Right lung (tissue), 5 donors: ENCODE data around the gene MYLIP. TPM values are rescaled to one million over a fixed set of nuclear protein-coding genes. Genes with fewer than 3 reads are reported as not detected.
"Not testable (repeated sequence)": the region's sequence is repeated elsewhere in the genome, so short reads cannot be mapped to it uniquely, and the experiment has no call there.

Source experiments
- DNase-seq, 2 donors: peaks; one replicate each; pipeline ENCODE4 v3.0.0-alpha.2; 2013
- polyA plus RNA-seq, 5 donors: library from polyadenylated mRNA; unstranded; fragments of 120-200 nt; gene quantifications; one replicate each; pipeline versions ENCODE4 v1.2.1 to v1.2.3, GENCODE V29; 2013; ENCODE audit warnings: inconsistent platforms in 1 of 5, low replicate concordance in 1 of 5; ENCODE audit not compliant: insufficient read length in 5 of 5, insufficient read depth in 1 of 5

Gene MYLIP
- polyA plus RNA-seq, 5 donors: 44.3 to 57.0 (median 52.8) TPM

DNA sequence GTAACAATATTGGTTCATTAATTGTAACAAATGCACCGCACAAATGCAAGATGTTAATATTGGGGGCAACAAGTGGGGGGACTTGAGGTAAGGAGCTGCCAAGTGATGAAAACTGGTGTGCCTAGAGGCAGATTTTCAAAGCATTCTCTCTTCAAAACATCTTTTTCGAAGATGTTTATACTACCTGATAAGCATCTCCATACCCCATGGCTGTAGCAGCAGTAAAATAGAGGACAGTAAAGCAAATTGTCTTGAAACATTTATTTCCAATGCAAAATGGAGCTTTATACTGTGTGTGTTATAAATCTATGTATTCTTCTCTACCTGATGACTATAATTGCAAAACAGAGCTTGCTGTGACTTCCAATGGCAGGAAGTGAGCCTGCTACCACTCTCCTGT lies 42.5 kb downstream of the MYLIP start:
- no peak for DNase-seq

- DNase-seq: no peak
These were observed 44.5 kb downstream of the MYLIP start for GRCh38 chr6:16173167-16173940.

- DNase-seq: no peak
These were observed 45.7 kb downstream of the MYLIP start for GRCh38 chr6:16174416-16175078.

DNA sequence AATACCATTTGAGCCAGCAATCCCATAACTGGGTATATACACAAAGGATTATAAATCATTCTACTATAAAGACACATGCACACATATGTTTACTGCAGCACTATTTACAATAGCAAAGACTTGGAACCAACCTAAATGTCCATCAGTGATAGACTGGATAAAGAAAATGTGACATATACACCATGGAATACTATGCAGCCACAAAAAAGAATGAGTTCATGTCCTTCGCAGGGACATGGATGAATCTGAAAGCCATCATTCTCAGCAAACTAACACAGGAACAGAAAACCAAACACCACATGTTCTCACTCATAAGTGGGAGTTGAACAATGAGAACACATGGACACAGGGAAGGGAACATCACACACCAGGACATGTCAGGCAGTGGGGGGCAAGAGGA lies 47.7 kb downstream of the MYLIP start:
- not testable (repeated sequence) for DNase-seq

DNA sequence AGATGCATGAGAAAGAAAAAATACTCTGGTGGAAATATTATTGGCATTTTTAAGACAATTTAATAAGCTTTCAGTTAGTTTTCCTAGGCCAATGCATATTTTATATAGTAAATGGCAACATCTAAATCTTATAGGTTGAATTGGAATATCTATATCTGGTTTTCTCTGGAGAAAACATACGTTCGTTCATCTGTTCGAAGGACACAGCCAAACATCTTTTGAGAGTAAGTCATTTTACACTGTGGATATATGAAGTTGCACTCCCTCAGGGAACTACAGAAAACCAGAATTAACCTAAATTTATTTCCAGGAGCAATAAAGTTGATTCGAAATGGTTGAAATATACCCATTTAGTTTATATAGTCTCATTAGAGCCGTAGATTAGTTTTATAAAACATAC lies 49.0 kb downstream of the MYLIP start:
- DNase-seq: no peak

DNA sequence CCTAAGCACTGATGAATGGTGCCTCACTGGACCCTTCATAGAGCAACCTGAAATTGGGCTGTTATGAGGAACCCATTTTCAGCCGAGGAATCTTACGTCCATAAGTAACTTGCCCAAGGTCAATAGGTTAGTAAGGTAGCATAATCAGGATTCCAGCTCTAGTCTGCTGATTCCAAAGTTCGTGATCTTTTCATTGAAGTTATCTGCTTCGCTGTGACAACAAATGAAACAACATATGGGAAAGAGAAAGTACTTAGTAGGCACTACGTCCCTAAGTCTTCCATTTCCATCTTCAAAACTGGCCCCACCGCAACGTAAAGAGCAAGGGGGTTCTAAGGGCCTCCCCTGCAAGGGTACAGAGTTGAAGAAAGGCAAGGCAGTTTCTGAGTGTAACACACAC lies 49.5 kb downstream of the MYLIP start:
- DNase-seq: no peak

DNA sequence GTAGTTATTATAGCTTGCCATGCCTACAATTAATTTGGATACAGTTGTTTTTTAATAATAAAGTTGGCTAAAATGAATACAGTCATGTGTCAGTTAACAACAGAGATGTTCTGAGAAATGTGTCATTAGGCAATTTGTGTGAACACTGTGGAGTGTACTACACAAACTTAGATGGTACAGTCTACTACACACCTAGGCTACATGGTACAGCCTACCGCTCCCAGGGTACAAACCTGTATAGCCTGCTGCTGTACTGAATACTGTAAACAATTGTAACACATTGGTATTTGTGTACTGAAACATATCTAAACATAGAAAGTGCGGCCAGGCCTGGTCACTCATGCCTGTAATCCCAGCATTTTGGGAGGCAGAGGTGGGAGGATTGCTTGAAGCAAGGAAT lies 50.2 kb downstream of the MYLIP start:
- DNase-seq: no peak

- DNase-seq: no peak
These were observed 51.1 kb downstream of the MYLIP start for GRCh38 chr6:16179970-16180431.

DNA sequence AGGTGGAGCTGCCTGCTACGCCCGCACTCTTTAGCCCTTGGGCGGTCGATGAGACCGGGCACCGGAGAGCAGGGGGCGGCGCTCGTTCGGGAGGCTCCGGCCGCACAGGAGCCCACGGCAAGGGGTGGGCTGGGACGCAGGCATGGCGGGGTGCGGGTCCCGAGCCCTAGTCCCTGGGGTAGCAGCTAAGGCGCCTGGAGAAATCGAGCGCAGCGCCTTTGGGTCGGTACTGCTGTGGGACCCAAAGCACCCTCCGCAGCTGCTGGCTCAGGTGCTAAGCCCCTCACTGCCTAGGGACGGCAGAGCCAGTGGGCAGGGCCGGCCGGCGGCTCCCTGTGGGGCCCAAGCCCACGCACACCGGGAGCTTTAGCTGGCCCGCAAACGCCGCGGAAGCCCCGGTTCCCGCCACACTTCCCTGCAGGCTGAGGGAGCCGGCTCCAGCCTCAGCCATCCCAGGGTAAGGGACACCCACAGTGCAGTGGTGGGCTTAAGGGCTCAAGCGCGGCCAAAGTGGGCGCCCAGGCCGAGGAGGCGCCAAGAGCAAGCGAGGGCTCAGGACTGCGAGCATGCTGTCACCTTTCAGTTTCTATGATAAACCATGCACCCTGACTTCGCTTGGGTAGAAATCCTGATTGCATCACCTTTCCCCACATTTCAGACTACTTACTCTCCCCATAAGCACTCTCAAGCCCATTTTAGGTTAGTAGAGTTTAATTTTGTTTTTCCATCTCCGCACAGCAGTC lies 52.0 kb downstream of the MYLIP start:
- DNase-seq: no peak

GRCh38 chr6:16181439-16182297 lies 52.8 kb downstream of the MYLIP start:
- DNase-seq: peak in 1 of 2 donors; percentile 61

DNA sequence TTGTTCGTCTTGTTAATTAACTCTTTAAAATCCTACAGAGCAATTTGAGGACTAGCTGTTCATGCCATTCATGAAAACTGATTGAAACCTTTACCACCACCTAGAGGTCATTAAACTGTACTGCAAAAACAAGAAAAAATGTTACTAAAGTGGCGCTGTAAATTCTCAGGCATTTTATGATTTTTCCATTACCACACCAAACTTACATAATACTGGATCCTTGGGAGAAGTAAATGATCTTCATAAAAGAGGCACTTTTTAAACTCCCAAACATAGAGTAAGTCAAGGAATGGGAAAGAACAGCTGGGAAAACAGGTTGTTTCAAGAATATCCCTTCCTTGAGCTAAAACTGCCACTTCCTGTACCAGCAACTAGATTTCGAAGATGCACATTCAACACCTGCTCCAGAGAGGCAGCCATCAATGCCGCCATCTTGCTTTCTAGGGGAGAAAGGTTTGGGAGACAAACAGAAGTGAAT lies 54.3 kb downstream of the MYLIP start:
- no peak for DNase-seq

- DNase-seq: no peak
These were observed 55.2 kb downstream of the MYLIP start for GRCh38 chr6:16184129-16184528.

- DNase-seq: no peak
These were observed 55.7 kb downstream of the MYLIP start for GRCh38 chr6:16184551-16184950.

DNA sequence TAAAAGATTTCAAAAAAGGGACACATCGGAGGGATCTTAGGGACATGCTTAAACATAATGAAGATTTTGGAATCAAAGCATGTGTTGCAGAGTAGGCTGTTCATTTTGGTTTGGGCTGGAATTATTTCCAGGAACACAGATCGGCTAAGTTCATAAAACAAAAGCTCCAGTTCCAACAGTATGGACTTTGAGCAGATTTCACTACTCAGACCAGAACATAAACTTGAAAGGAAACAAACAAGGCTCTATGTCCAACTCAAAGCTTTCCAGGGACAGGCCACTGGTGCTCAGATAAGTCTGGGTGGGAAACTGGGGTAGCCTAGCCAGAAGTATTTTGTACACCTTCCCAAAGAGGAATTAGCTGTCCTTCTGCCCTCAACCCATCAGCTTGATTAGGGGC lies 58.3 kb downstream of the MYLIP start:
- no peak for DNase-seq

DNA sequence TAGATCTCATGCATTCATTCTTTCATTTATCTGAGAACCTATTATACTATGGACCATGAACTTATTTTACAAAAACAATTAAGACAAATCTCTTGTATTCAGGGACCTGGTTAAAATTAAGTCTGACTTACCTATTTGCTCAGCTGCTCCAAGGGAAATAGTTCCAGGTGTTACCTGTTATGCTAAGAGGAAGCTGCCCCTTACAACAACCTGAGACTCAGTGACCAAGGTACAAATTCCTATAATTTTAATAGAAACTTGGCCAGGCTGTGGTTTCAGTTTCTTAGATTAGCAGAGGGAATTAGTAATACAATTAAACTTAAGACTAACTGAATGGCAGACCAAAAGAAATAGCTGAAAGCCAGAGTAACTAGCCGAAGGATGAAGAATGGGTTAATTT lies 61.3 kb downstream of the MYLIP start:
- DNase-seq: no peak

GRCh38 chr6:16196260-16196983 lies 67.5 kb downstream of the MYLIP start:
- DNase-seq: no peak

- DNase-seq: no peak
These were observed 68.2 kb downstream of the MYLIP start for GRCh38 chr6:16196984-16197546.
